HG02763 (cell line): ENCODE measurements around the gene DMXL2.
"Not testable (repeated sequence)": the region's sequence is repeated elsewhere in the genome, so short reads cannot be mapped to it uniquely, and the experiment has no call there.

Experiments
- ATAC-seq: cut with Tn5 transposase; IDR thresholded peaks from one replicate; pipeline ENCODE4 v1.9.1; 2021; ENCODE audit warnings: mild to moderate bottlenecking, moderate library complexity; ENCODE audit not compliant: unreplicated experiment

The DMXL2 gene, protein sequence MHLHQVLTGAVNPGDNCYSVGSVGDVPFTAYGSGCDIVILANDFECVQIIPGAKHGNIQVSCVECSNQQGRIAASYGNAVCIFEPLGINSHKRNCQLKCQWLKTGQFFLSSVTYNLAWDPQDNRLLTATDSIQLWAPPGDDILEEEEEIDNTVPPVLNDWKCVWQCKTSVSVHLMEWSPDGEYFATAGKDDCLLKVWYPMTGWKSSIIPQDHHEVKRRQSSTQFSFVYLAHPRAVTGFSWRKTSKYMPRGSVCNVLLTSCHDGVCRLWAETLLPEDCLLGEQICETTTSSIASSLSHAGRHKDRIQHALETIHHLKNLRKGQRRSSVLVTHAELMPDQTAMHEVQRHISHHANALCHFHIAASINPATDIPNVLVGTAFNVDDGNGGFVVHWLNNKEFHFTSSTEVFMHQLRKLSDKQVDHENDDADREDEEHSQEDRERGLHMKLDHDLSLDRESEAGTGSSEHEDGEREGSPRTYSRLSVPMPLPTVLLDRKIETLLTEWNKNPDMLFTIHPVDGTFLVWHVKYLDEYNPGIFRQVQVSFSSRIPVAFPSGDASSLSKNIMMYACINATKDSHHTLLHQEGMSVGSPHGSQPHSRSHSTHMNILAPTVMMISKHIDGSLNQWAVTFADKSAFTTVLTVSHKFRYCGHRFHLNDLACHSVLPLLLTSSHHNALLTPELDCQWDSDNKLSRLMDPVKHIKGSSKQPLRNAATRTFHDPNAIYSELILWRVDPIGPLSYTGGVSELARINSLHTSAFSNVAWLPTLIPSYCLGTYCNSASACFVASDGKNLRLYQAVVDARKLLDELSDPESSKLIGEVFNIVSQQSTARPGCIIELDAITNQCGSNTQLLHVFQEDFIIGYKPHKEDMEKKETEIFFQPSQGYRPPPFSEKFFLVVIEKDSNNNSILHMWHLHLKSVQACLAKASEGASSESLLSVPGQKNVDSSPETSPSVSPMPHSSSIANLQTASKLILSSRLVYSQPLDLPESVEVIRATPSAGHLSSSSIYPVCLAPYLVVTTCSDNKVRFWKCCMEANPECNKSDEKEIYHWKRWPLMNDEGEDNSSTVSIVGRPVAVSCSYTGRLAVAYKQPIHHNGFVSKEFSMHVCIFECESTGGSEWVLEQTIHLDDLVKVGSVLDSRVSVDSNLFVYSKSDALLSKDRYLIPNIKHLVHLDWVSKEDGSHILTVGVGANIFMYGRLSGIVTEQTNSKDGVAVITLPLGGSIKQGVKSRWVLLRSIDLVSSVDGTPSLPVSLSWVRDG (N-terminal part only)

DNA sequence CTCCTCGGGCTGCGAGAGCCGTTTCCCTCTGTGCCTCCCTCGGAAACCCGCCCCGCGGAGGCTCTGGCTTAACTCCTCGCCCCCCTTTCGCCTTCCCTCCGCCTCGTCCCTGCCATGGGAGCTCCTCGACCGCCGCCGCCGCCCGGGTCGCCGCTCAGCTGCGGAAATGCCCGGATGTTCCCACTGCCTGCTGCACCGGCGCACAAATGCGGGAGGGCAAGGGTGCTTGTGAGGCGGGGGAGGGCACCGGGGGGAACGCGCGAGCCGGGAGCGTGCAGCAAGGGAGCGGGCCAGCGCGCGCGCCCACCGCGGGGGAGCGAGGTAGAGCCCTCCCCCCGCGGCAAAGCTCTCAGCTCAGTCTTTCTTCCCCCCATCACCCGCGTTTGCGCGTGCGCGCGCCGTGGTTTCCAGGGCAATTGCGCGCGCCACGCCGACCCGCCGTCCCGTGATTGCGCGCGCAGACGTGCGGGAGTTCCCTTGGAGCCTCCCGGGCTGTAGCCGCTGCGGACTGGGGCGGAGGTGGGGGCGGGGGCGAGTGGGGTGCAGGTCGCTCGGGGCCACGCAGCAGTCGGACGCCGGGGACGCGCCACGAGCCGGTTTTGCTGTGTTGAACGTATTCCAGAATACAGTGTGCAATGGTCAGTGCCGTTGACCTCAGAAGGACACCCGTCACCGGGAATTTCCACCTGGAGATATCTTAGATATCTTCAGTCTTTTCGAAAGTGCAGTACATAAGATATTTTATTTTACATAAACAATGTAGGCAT, at the start of gene DMXL2:
TSS of gene DMXL2 (minus strand) at position 168 of the 767 bp plus-strand sequence. CDS start 226 bp downstream, outside the sequence.
- ATAC-seq, result peak; percentile 38

DNA sequence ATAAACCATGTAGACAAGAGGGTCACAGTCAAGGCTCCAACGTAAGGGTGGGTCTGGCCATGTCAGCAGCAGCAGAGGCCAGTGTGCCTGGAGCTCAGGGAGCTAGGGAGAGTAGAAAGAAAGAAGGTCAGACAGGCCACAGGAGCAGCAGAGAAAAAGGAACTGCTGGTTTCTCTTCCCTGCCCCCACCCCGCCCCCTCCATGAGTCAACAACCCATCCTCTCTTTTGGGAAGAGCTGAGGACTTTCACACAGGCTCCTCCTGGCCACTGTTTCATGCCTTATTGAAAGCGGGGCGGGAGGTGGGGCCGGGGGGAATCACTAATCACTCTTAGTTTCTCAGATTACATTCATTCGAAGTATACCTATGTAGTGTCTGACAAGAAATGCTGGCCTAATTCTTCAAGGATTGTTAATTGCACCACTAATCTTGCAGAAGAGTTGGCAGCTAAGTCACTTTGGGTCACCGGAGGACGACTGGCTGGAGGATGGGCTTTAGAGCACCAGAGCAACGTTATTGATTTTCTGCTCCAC, 49.6 kb upstream of the DMXL2 start:
- ATAC-seq, result no peak

DNA sequence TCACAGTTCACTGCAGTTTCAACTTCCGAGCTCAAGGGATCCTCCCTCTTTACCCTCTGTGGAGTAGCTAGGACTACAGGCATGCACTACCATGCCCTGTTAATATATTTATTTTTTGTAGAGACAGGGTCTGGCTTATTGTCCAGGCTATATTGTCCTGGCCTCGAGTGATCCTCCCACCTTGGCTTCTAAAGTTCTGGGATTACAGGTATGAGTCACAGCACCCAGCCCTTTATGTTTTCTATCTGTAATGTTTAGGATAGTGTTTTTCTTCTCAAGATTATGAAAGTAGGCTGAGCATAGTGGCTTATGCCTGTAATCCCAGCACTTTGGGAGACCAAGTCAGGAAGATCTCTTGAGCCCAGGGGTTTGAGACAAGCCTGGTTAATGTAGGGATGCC, 46.8 kb upstream of the DMXL2 start:
- ATAC-seq, result no peak

DNA sequence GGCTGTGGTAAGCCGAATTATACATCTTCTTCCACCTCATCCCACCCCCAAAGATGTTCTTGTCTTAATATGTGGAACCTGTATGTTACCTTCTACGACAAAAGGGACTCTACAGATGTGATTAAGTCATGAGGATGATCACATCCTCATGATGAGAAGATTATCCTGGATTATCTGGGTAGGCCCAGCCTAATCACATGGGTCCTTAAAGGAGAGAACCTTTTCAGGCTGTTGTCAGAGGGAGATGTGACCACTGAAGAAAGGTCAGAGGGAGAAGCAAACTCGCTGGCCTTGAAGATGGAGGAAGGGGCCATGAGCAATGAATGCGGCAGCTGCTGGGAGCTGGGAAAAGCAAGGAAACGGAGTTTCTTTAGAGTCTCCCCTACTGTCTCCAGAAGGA, 45.9 kb upstream of the DMXL2 start:
- no peak for ATAC-seq

DNA sequence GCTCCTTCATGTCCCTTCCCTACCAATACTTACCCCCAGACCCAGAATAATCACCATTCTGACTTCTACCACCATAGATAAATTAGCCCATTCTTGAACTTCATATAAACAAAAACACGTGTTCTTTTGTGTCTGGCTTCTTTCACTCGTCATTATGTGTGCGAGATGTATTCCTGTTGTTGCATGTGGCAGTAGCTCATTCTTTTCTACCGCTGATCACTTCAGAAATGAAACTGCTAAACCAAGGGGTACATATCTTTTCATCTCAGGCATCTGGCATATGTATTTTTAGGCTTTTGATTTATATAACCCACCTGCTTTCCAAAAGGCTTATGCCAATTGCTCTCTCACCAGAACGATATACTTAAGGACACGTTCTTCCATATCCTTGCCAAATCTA, 44.9 kb upstream of the DMXL2 start:
- no peak for ATAC-seq

DNA sequence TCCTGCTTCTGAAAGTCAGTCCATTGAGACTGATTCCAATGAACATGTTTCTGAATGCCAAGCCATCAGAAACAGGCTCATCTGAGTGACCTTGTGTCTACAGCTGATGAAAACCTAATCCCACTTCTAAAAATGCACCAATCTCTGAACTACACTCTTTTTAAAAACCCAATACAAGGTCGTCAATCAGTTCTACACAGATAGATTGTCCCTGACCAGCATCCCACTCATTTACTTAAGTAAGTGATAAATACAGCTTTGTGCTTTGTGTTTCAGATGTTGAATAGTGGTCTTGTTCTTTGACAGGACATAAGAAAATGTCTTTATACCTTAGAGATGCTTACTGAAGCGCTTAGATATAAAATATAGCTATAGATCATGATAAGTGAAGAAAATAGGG, 38.5 kb upstream of the DMXL2 start:
- no peak for ATAC-seq

DNA sequence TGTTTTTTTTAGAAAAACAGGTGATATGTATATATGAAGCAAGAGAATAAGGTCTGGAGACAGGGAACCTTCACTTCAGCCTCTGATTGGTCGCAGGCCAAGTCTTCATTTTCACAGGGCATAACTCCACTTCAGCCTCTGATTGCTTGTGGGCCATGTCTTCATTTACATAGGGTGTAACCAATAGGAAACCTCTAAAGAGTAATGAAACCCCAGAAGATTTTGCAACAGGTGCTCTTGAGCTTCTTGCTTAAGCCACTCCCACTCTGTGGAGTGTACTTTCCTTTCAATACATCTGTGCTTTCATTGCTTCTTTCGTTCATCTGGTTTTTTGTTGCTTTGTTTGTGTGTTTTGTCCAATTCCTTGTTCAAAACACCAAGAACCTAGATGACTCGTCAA, 36.1 kb upstream of the DMXL2 start:
- no peak for ATAC-seq

DNA sequence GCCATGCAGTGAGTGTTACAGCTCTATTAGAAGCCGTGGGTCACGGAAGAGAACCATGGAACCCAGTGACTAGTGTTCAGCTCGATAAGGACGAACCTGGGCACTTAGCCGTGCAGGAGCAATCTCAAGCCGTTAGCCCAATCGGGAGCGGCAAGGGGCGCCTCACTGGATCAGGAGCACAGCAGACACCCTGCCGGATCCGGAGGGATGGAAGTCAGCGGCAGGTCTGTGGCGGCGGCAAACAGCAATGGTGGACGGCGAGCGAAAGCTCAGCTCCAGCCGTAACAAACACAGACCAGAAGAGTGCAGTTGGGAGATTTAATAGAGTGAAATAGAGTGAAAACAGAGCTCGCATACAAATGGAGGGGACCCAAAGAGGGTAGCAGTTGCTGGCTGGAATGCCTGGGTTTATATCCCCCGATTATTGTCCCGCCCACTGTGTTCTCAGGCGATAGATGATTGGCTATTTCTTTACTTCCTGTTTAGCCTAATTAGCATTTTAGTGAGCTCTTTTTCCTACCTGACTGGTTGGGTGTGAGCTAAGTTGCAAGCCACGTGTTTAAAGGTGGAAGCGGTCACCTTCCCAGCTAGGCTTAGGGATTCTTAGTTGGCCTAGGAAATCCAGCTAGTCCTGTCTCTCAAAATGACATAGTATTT, 33.0 kb upstream of the DMXL2 start:
- ATAC-seq, result not testable (repeated sequence)

DNA sequence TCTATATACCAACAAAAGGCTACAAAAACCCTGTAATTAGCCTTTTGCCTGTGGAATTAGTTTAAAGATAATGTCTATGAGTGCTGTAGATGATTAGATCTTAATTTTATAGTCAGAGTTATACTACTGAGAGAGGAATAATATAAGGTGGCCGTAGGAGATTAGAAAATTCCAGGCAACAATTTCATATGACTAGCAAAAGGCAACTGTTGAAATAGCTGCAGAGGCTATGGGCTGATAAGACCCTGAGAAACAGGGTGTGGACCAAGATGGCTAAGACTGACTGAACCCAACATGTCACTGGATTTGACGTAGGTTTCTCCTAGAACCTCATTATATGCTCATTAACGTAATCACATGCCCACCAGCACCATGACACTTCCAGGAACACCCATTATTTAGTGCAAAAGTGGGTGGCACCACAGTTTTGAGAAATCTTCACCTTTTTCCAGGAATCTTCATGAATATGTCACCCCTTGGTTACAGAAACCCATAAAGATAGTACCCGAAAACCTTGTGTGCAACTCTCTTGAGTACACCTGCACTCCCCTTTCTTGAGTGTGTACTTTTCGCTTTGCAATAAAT, 29.6 kb upstream of the DMXL2 start:
- no peak for ATAC-seq

DNA sequence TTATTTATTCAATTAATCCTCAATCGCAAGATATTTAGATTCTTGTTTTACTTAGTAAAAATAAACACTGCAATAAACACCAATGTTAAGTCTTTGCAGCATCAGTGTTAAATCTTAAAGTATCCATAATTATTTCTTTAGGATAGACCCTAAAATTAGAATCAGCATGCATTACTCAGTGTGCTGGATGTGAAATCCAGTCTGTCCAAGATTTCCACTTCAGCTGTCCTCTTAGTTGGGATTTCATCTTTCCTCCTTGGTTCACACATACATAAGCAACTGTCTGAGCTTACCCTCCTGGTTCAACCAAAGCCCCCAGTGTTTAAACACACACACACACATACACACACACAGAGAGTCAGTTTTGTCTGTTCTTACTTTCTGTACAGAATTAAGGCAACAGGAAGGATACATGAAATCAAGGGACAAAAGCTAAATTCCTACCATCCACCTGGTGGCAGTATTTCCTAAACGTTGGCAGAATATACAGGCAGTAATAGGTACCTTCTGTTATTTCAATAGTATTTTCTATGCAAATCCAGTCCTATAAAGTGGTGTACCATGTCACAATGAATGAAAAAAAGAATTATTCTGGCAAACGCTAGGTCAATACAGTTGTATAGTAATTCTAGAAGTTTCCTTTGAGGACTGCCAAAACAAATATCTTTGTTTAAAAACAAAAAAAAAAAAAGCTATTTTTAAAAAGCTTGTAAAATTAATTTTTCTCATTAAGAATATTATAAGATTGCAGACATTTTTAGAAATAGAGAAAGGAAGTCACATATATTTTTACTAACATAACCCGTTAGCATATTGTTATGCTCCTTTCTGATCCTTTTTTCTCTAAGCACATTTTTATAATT, 27.3 kb upstream of the DMXL2 start:
- no peak for ATAC-seq

DNA sequence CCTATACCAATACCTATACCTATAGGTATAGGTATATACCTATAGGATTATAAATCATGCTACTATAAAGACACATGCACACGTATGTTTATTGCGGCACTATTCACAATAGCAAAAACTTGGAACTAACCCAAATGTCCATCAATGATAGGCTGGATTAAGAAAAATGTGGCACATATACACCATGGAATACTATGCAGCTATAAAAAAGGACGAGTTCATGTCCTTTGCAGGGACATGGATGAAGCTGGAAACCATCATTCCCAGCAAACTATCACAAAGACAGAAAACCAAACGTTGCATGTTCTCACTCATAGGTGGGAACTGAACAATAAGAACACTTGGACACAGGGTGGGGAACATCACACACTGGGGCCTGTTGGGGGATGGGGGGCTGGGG, 26.1 kb upstream of the DMXL2 start:
- ATAC-seq, result not testable (repeated sequence)

DNA sequence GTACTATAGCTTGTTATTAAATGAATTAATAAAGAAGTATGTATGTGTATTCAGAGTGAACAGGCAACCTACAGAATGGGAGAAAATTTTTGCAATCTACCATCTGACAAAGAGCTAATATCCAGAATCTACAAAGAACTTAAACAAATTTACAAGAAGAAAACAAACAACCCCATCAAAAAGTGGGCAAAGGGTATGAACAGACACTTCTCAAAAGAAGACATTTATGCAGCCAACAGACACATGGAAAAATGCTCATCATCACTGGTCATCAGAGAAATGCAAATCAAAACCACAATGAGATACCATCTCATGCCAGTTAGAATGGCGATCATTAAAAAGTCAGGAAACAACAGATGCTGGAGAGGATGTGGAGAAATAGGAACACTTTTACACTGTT, 25.5 kb upstream of the DMXL2 start:
- not testable (repeated sequence) for ATAC-seq

DNA sequence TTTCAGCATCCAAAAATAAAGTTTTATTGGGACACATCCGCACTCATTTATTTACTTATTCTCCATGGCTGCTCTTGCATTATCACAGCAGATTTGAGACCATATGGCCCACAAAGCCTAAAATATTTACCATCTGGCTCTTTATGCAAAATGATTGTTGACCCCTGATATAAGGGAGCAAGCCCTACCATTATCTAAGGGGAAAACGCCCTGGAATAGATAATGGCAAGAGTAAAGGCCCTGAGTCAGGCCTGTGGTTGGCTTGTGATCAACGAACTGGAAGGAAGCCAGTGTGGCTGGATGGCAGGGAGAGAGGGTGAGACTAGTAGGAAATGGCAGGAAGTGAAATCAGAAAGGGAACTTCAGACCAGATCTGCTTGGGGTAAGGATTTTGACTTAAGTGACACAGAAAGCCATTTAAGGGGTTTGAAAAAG, 24.6 kb upstream of the DMXL2 start:
- no peak for ATAC-seq

DNA sequence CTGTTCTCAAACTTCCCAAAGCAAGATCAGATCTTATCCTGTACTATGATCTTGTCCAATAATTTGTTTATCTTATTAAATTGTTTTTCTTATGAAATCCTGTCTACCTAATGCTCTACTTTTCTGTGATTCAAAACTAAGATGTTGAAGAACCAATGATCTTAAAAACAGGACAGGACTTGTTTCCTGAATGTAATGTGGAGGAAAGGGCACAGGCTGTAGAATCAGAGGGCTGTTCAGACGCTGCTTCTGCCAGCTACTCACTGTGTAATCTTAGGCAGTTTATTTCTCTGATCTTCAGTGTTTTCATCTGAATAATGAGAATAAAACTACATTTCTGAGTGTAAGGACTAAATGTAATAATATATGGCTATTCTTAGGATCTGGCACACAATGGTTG, 20.1 kb upstream of the DMXL2 start:
- no peak for ATAC-seq

DNA sequence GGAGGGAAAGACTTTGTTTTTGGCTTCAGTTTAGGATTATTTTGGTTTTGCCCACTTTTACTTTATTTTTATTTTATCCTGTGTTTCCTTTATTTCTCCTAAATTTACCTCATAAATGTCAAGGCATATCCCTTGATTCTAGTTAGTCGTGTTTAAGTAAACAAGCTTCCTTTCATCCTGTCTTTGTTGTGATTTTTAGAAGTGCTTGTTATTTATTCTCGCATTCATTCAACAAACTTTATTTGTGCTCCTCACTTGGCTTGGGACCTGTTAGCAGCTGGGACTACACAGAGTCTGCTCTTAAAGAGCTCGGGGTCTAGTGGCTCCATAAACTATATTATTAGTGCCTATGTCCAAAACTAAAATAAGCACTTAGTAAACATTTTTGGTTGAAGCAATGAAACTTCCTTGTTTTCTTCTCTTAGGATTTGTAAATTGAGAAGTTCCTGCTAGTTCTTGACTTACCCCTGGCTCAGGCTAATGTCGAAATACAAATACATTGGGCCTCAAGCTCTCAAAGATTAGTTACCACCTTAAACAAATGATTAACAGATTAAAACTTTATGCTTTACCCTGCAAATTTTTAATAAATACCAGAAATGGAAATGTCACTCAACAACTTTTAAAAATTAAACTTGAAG, 19.0 kb upstream of the DMXL2 start:
- no peak for ATAC-seq

DNA sequence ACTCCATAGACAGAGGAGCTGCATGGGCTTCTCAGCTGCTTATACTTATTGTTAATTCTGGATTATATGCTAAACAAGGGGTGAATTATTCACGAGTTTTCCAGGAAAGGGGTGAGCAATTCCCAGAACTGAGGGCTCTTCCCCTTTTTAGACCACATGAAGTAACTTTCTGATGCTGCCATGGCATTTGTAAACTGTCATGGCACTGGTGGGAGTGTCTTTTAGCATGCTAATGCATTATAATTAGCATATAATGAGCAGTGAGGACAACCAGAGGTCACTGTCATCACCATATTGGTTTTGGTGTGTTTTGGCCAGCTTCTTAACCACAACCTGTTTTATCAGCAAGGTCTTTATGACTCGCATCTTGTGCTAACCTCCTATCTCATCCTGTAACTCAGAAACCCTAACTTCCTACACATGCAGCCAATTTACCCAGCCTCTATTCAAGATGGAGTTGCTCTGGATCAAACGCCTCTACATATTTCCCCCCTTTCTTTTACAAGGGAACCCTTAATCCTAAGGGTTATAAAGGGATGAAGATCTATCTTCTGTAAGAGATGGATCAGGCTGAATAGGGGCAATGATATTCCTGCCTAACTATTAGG, 12.1 kb upstream of the DMXL2 start:
- ATAC-seq, result no peak

DNA sequence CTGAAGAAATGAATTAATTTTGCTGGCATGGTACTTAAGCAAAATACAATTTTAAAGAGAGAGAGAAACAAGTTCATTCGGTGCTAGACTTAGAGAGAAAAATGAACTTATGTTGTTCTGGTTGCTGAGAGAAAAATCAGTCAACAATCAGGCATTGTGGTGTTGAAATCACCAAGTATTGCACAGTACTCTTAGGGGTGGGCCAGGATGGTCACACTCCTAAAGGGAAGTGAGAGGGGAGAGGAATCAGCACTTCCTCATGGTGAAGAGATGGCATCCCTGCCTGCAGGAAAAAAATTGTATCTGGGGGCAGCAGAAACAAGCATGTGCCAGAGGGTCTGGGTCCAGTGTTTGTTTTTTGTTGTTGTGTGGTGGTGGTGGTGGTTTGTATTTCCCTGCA, 7.0 kb upstream of the DMXL2 start:
- no peak for ATAC-seq
